Activated B cell treated with CpG ODN at 0.5 μM for 24 hours (primary cell): ENCODE measurements around the gene EFNA4. TPM values are rescaled to one million over a fixed set of nuclear protein-coding genes. Genes with fewer than 3 reads are reported as not detected.
A peak's percentile ranks its signal among the peaks of the same experiment; 100 is the strongest.

ENCODE experiments used
- ATAC-seq: fragments of 200-7000 bp; cut with Tn5 transposase; one replicate; pipeline ENCODE4 v1.10.0; 2021; ENCODE audit warnings: low read depth, mild to moderate bottlenecking, moderate library complexity
- CTCF ChIA-PET: fragments of 350-600 bp; sonication (Branson Sonifier 250); formaldehyde crosslinking; loops from one replicate; lab custom pipeline; 2021; ENCODE audit warnings: antibody characterized with exemption; lab: Charles Lee
- POLR2A ChIA-PET: fragments of 350-600 bp; sonication (Branson Sonifier 250); formaldehyde crosslinking; loops from one replicate; lab custom pipeline; 2021; ENCODE audit warnings: antibody characterized with exemption; lab: Charles Lee
- DNase-seq: peaks from one replicate; pipeline ENCODE4 v3.0.0; 2022
- H3K27ac Mint-ChIP-seq: one replicate; pipeline ENCODE4 v1.8.0; 2020; ENCODE audit warnings: mixed read lengths
- H3K27me3 Mint-ChIP-seq: one replicate; pipeline ENCODE4 v1.8.0; 2021; ENCODE audit warnings: mixed read lengths
- H3K36me3 Mint-ChIP-seq: one replicate; pipeline ENCODE4 v1.8.0; 2021; ENCODE audit warnings: low read depth, mixed read lengths
- H3K4me1 Mint-ChIP-seq: one replicate; pipeline ENCODE4 v1.8.0; 2021; ENCODE audit warnings: mixed read lengths
- H3K4me3 Mint-ChIP-seq: one replicate; pipeline ENCODE4 v1.8.0; 2020; ENCODE audit warnings: mild to moderate bottlenecking, mixed read lengths
- H3K9me3 Mint-ChIP-seq: one replicate; pipeline ENCODE4 v1.8.0; 2020; ENCODE audit warnings: mixed read lengths
- intact Hi-C: fragments of 100-400 bp; cut with micrococcal nuclease; formaldehyde crosslinking; loops from one replicate; pipeline ENCODE4 v1.15.1; 2024
- total RNA-seq: library from RNA; stranded (reverse); gene quantifications from 2 replicates; pipeline ENCODE4 v1.2.3, GENCODE V29; 2022
- TF ChIP-seq, protein P1 (sequence below): fragments of 200-600 bp; IDR thresholded peaks from one replicate; pipeline ENCODE4 v1.8.0; 2022; ENCODE audit warnings: antibody characterized with exemption, mild to moderate bottlenecking

EFNA4 gene
- total RNA-seq, 1 donor from 2014 or later, result 7.8 TPM

GRCh38 chr1:155044812-155045657, 18.5 kb upstream of the EFNA4 start:
- no peaks in the 10 kb centered on the region for H3K9me3 Mint-ChIP-seq
- TF ChIP-seq, protein P1, sequence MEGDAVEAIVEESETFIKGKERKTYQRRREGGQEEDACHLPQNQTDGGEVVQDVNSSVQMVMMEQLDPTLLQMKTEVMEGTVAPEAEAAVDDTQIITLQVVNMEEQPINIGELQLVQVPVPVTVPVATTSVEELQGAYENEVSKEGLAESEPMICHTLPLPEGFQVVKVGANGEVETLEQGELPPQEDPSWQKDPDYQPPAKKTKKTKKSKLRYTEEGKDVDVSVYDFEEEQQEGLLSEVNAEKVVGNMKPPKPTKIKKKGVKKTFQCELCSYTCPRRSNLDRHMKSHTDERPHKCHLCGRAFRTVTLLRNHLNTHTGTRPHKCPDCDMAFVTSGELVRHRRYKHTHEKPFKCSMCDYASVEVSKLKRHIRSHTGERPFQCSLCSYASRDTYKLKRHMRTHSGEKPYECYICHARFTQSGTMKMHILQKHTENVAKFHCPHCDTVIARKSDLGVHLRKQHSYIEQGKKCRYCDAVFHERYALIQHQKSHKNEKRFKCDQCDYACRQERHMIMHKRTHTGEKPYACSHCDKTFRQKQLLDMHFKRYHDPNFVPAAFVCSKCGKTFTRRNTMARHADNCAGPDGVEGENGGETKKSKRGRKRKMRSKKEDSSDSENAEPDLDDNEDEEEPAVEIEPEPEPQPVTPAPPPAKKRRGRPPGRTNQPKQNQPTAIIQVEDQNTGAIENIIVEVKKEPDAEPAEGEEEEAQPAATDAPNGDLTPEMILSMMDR, result peak; percentile 58
- peaks cover 4% of the 10 kb centered on the region for H3K4me1 Mint-ChIP-seq
- intact Hi-C loops, result loop anchor here (1.0 kb wide), 3 partner anchors 16 to 122 kb away; no protein-coding TSS in a partner anchor
- peak; percentile 22 for DNase-seq
- no peak overlapping the region for H3K27ac Mint-ChIP-seq
- H3K27me3 Mint-ChIP-seq, result no peaks in the 10 kb centered on the region
- no peaks in the 10 kb centered on the region for H3K36me3 Mint-ChIP-seq
- peak; percentile 96 for ATAC-seq
- H3K4me3 Mint-ChIP-seq, result no peak overlapping the region
- ChIA-PET POLR2A (interaction anchor here (1.2 to 2.3 kb wide), 4 partner anchors 16 to 40 kb away, joined by 3 to 9 read pairs (median 6); partner anchors contain the start of gene EFNA4), CTCF (interaction anchor here (0.7 to 9.6 kb wide), 11 partner anchors 9 to 485 kb away, joined by 3 to 101 read pairs (median 7); partner anchors contain the start of gene EFNA4)

DNA sequence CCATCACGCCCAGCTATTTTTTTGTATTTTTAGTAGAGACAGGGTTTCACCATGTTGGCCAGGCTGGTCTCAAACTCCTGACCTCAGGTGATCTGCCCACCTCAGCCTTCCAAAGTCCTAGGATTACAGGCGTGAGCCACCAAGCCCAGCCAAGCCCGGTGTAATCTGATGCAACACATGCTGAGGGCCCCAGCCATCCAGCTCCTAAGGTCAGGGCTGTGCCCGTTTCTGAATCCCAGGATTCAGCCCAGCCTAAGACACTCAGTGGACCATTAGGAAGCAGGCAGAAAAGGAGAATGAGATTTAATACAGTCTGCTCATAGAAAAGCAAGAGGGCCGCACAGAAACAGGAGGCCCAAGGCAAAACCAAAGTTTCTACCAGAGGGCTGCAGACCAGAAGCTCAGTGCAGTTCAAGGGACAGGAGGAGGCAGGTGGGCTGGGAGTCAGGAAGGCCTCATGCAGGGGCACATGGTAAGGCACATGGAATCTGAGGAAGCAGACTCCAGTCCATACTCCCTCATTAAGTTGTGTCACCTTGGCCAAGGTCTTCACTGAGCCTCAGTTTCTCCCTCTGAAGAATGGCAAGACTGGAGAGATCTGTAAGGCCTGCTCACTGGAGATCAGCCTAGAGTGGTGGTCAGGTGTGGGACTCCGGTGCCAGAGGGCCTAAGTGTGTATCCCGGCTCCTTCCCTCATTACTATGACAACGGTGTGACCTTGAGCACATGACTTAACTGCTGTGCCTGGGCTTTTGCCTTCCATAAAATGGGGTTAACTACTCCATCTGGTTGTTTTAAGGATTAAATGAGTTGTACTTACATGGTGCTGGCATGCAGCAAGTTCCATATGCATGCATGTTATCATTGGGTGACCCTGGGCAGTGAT, 14.8 kb upstream of the EFNA4 start:
- no peak for DNase-seq
- H3K4me1 Mint-ChIP-seq, result peaks cover 26% of the 10 kb centered on the region
- ChIA-PET CTCF (interaction anchor here (9.6 kb wide), 1 partner anchor 12 kb away, joined by 101 read pairs; the partner anchor contains the start of gene EFNA4), POLR2A (interaction anchor here (0.6 kb wide), 1 partner anchor 64 kb away, joined by 6 read pairs; no protein-coding TSS in a partner anchor)
- no peak for ATAC-seq
- H3K27ac Mint-ChIP-seq, result no peak overlapping the region
- peak overlapping the region; percentile 2 for H3K4me3 Mint-ChIP-seq
- H3K27me3 Mint-ChIP-seq, result no peaks in the 10 kb centered on the region
- intact Hi-C loops, result no loop called here
- TF ChIP-seq, protein P1, result no peak
- H3K36me3 Mint-ChIP-seq, result no peaks in the 10 kb centered on the region
- H3K9me3 Mint-ChIP-seq, result no peaks in the 10 kb centered on the region

DNA sequence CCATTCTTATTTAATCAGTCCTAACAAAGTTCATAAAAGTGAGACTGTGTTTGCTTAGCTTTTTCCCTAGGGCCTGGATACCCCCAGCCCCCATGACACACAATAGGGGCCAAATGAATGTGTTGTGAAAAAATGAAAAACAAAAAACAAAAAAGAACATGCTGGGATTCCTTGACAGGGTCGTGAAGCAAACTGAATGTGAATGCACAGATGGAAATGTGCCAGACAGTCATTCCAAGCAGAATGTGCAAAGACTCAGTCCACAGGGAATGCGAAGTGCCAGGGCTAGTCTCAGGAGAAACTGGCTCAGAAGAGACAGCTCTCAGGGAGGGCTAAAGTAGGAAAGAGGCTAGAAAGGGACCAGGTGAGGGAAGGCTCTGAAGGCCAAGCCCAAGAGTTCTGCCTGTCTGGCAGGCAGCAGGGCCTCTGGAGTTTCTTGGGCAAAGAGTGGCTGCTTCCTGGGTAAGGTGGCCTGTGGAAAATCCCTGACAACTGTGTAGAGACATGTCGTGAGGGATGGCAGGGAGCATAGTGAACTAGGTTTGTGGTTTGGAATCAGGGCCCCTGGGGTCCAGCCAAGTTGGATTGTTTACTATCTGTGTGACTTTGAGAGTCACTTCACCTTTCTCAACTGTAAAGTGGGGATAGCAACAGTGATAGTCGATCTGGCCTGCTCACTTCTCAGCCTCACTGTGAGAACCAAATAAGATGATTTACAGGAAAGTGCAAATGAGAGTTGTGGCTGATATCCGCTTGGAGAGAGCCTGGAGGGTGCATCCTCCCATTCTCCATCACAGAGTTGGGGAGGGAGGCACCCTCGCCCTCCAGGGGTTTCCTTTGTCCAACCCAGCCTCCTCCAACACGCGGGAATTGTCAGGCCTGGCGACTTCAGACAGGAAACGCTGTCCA, 13.6 kb upstream of the EFNA4 start:
- Mint-ChIP-seq H3K27ac (no peak overlapping the region), H3K4me3 (peak overlapping the region; percentile 86), H3K27me3 (no peaks in the 10 kb centered on the region), H3K9me3 (no peaks in the 10 kb centered on the region), H3K36me3 (no peaks in the 10 kb centered on the region), H3K4me1 (peaks cover 24% of the 10 kb centered on the region)
- DNase-seq (no peak), ATAC-seq (no peak)
- CTCF ChIA-PET, result interaction anchor here (1.2 to 9.6 kb wide), 9 partner anchors 10 to 123 kb away, joined by 3 to 101 read pairs (median 6); partner anchors contain the start of genes EFNA4, KRTCAP2, PBXIP1 and PMVK
- TF ChIP-seq, protein P1, result no peak
- intact Hi-C loops, result loop anchor here (2.0 kb wide), 2 partner anchors 89 to 123 kb away; partner anchors contain the start of genes KRTCAP2, PYGO2 and TRIM46
- POLR2A ChIA-PET, result interaction anchor here (0.7 to 1.6 kb wide), 7 partner anchors 12 to 1379 kb away, joined by 3 to 12 read pairs (median 4); partner anchors contain the start of genes EFNA4, FLAD1 and ILF2

DNA sequence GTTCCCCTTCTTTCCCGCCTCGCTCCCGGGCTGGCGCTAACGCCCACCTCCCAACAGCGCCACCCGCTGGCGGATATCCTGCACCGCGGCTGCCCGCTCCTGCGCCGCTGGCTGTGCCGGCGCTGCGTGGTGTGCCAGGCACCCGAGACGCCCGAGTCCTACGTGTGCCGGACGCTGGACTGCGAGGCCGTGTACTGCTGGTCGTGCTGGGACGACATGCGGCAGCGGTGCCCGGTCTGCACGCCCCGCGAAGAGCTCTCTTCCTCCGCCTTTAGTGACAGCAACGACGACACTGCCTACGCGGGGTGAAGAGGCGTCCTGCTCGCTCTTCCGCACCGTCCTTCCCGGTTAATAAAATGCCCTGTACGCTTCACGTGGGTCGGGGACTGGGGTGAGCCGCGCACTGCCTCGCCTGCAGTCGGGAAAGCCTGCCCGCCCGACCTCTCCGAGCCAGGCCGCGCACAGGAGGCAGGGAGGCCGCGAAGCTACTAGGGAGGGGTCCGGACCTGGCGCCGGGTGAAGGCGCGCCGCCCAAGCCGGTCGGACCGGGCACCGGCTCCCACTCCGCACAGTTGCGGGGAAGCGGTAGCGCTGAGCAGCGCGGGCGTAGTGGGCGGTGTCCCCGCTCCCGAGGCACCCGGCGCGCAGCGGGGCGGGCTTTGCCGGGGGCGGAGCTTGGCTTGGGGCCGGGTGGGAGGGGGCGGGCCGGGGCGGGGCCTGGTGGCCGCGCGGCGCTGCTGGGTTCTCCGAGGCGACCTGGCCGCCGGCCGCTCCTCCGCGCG, 12.8 kb upstream of the EFNA4 start, which contains the start of gene ADAM15:
TSS of gene ADAM15 (plus strand) at position 757 of the 782 bp plus-strand sequence. CDS start 71 bp downstream, outside the sequence.
- Mint-ChIP-seq H3K27ac (no peak within 1 kb of the TSS), H3K36me3 (no peaks in the 10 kb centered on the region), H3K4me3 (peak within 1 kb of the TSS; percentile 86), H3K27me3 (no peaks in the 10 kb centered on the region), H3K9me3 (no peaks in the 10 kb centered on the region), H3K4me1 (peaks cover 22% of the 10 kb centered on the region)
- POLR2A ChIA-PET, result interaction anchor here (0.5 to 1.6 kb wide), 13 partner anchors 11 to 932 kb away, joined by 3 to 12 read pairs (median 3); partner anchors contain the start of genes EFNA3, EFNA4, FLAD1 and KRTCAP2
- ATAC-seq, result peak; percentile 83
- intact Hi-C loops, result loop anchor here (1.0 to 2.0 kb wide), 5 partner anchors 11 to 122 kb away; partner anchors contain the start of genes KRTCAP2, PYGO2, TRIM46 and ZBTB7B
- TF ChIP-seq, protein P1, result peak; percentile 56
- DNase-seq, result peak; percentile 78
- CTCF ChIA-PET, result interaction anchor here (0.6 to 3.1 kb wide), 18 partner anchors 10 to 491 kb away, joined by 3 to 37 read pairs (median 3); partner anchors contain the start of genes EFNA4, KCNN3, KRTCAP2 and PBXIP1
